Measurements from ENCODE around the gene DPYSL4. TPM values are rescaled to one million over a fixed set of nuclear protein-coding genes. Genes with fewer than 3 reads are reported as not detected.

Gene DPYSL4
- total RNA-seq, 1 experiment from 2014 or later, result 26.3 TPM

- H3K4me2 ChIP-seq (ENCODE audit: insufficient read depth, insufficient read length, low read length), result no peak overlapping the region
- no peaks in the 10 kb centered on the region for H3K4me1 ChIP-seq (ENCODE audit: insufficient read depth, low read length)
- H2BK120ac ChIP-seq (ENCODE audit: low read depth, low read length, poor library complexity, severe bottlenecking), result no peak overlapping the region
- no peak overlapping the region; the same call in 1 of the 2 replicates for H3K14ac ChIP-seq (ENCODE audit: insufficient read depth, low read length)
- H3T11ph ChIP-seq (ENCODE audit: low read length), result no peak overlapping the region
- H3K27me3 Mint-ChIP-seq (ENCODE audit: low read depth), result peaks cover 4% of the 10 kb centered on the region
- no CpG with 5 or more reads among the region's 17 CpGs for WGBS (ENCODE audit: extremely low coverage, insufficient read length, low lambda C conversion rate)
- no peaks in the 10 kb centered on the region for H3K36me3 Mint-ChIP-seq (ENCODE audit: insufficient read depth in 1 of 3, low read depth in 3 of 3)
- no peak overlapping the region for H3K23ac ChIP-seq (ENCODE audit: insufficient read length, low read depth, low read length)
- peaks cover 8 to 20% of the 10 kb centered on the region in 2 experiments for H3K4me1 Mint-ChIP-seq
- no peak overlapping the region for H3K27ac ChIP-seq (ENCODE audit: insufficient read length, low read depth, low read length)
- no peak overlapping the region for H2BK15ac ChIP-seq (ENCODE audit: low read depth, low read length)
- H4K8ac ChIP-seq (replicated peaks; ENCODE audit: insufficient read length, low read depth, low read length), result no peak overlapping the region
- H4K20me1 ChIP-seq (ENCODE audit: control insufficient read depth, insufficient read depth, insufficient read length), result no peaks in the 10 kb centered on the region
- peaks cover 4% of the 10 kb centered on the region for H3K23me2 ChIP-seq (ENCODE audit: insufficient read length, low read depth, low read length, poor library complexity, severe bottlenecking)
- no peaks in the 10 kb centered on the region for H3K79me2 ChIP-seq (ENCODE audit: insufficient read depth, low read length)
- H3K4ac ChIP-seq (ENCODE audit: low read depth, low read length), result no peak overlapping the region
- no peak for DNase-seq
- no peak for TF ChIP-seq CTCF (conservative IDR thresholded peaks at IDR 0.05)
- H3K27ac Mint-ChIP-seq, result peak overlapping the region in 1 of 3 experiments; percentile 35; a peak in 1 of 7 replicates
- H3K4me3 Mint-ChIP-seq, result no peak overlapping the region; a peak in 1 of 5 replicates
- no peak overlapping the region for H2BK12ac ChIP-seq (ENCODE audit: insufficient read length, low read depth, low read length)
- no peak overlapping the region for H2AK5ac ChIP-seq (ENCODE audit: insufficient read length, low read length)
- H4K91ac ChIP-seq (ENCODE audit: insufficient read length, low read depth, low read length), result no peak overlapping the region
- H3K79me1 ChIP-seq (ENCODE audit: insufficient read depth, low read depth, low read length, poor library complexity, severe bottlenecking), result no peaks in the 10 kb centered on the region
- no peak overlapping the region for H2BK5ac ChIP-seq (ENCODE audit: insufficient read length, low read length)
- H3K27me3 ChIP-seq (ENCODE audit: insufficient read depth, low read length), result no peaks in the 10 kb centered on the region
- H2BK20ac ChIP-seq (ENCODE audit: low read depth, low read length, poor library complexity, severe bottlenecking), result no peak overlapping the region
- H3K56ac ChIP-seq (ENCODE audit: insufficient read length, low read depth, low read length), result no peak overlapping the region
- no peaks in the 10 kb centered on the region for H3K9me3 ChIP-seq (ENCODE audit: control insufficient read depth, low read depth, low read length)
- H3K9ac ChIP-seq (ENCODE audit: extremely low read depth, insufficient read length, low read length), result no peak overlapping the region
- H3K9me3 Mint-ChIP-seq, result no peaks in the 10 kb centered on the region
- H3K18ac ChIP-seq (ENCODE audit: insufficient read length, low read depth, low read length), result no peak overlapping the region
- H4K5ac ChIP-seq (ENCODE audit: insufficient read length, low read depth, low read length), result no peak overlapping the region
- no peak overlapping the region for H2AFZ ChIP-seq (ENCODE audit: low read length)
Measured at GRCh38 chr10:132249824-132250375, 63.2 kb downstream of the DPYSL4 start.

Measured in H9 (cell line).